ENCODE data around the gene IQCK. TPM values are rescaled to one million over a fixed set of nuclear protein-coding genes. Genes with fewer than 3 reads are reported as not detected.

Gene IQCK
- total RNA-seq, 1 experiment from 2014 or later = 15.5 TPM

DNA sequence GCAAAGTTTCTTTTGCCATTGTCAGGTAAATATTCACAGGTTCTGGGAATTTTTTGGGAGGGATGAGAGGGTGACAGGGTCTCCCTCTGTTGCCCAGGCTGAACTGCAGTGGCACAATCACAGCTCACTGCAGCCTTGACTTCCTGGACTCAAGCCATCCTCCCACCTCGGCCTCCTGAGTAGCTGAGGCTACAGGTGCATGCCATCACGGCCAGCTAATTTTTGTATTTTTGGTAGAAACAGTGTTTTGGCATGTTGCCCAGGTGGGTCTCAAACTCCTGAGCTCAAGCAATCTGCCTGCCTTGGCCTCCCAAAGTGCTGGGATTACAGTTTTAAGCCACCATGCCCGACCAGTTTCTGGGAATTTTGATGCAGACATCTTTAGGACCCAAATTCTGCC, 53.0 kb downstream of the IQCK start:
- DNase-seq (ENCODE audit: low read depth, low spot score) (no peak), ATAC-seq (no peak)
- Histone ChIP-seq H3K27ac (ENCODE audit: low read length) (no peak overlapping the region), H3K27me3 (ENCODE audit: control insufficient read depth, insufficient read depth, low read length) (no peaks in the 10 kb centered on the region), H3K4me3 (ENCODE audit: low read depth in 2 of 2, low read length in 2 of 2) (no peak overlapping the region), H3K36me3 (ENCODE audit: control insufficient read depth, insufficient read depth, low read length) (no peaks in the 10 kb centered on the region), H3K4me1 (ENCODE audit: control insufficient read depth, insufficient read depth, low read length) (no peaks in the 10 kb centered on the region), H3K9me3 (ENCODE audit: control insufficient read depth, insufficient read depth, low read depth, low read length) (no peaks in the 10 kb centered on the region)
- no TSS peak for BruUV-seq (replicated peaks)
- in situ Hi-C loops (cut with HindIII; ENCODE audit: low pct_unique_long_range_greater_than_20kb, low sequenced_read_pairs) (no loop called here), intact Hi-C loops (cut with micrococcal nuclease; ENCODE audit: unreplicated experiment) (no loop called here)
- TF ChIP-seq, protein P1, sequence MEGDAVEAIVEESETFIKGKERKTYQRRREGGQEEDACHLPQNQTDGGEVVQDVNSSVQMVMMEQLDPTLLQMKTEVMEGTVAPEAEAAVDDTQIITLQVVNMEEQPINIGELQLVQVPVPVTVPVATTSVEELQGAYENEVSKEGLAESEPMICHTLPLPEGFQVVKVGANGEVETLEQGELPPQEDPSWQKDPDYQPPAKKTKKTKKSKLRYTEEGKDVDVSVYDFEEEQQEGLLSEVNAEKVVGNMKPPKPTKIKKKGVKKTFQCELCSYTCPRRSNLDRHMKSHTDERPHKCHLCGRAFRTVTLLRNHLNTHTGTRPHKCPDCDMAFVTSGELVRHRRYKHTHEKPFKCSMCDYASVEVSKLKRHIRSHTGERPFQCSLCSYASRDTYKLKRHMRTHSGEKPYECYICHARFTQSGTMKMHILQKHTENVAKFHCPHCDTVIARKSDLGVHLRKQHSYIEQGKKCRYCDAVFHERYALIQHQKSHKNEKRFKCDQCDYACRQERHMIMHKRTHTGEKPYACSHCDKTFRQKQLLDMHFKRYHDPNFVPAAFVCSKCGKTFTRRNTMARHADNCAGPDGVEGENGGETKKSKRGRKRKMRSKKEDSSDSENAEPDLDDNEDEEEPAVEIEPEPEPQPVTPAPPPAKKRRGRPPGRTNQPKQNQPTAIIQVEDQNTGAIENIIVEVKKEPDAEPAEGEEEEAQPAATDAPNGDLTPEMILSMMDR (IDR thresholded peaks at IDR 0.05) = no peak
- TF ChIP-seq, protein P2, sequence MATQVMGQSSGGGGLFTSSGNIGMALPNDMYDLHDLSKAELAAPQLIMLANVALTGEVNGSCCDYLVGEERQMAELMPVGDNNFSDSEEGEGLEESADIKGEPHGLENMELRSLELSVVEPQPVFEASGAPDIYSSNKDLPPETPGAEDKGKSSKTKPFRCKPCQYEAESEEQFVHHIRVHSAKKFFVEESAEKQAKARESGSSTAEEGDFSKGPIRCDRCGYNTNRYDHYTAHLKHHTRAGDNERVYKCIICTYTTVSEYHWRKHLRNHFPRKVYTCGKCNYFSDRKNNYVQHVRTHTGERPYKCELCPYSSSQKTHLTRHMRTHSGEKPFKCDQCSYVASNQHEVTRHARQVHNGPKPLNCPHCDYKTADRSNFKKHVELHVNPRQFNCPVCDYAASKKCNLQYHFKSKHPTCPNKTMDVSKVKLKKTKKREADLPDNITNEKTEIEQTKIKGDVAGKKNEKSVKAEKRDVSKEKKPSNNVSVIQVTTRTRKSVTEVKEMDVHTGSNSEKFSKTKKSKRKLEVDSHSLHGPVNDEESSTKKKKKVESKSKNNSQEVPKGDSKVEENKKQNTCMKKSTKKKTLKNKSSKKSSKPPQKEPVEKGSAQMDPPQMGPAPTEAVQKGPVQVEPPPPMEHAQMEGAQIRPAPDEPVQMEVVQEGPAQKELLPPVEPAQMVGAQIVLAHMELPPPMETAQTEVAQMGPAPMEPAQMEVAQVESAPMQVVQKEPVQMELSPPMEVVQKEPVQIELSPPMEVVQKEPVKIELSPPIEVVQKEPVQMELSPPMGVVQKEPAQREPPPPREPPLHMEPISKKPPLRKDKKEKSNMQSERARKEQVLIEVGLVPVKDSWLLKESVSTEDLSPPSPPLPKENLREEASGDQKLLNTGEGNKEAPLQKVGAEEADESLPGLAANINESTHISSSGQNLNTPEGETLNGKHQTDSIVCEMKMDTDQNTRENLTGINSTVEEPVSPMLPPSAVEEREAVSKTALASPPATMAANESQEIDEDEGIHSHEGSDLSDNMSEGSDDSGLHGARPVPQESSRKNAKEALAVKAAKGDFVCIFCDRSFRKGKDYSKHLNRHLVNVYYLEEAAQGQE (IDR thresholded peaks at IDR 0.05; ENCODE audit: insufficient read depth in 1 of 2, low read depth in 2 of 2, low read length in 1 of 2) = no peak
- TF ChIP-seq POLR2AphosphoS5 (IDR thresholded peaks at IDR 0.05; ENCODE audit: low read depth, low read length) (no peak), TCF7L2 (IDR thresholded peaks at IDR 0.05; ENCODE audit: low read depth, low read length) (no peak), SIN3A (IDR thresholded peaks at IDR 0.05; ENCODE audit: borderline replicate concordance, insufficient read depth, low read depth, low read length) (no peak)
- POLR2A ChIA-PET = no interaction called here
- CTCF ChIA-PET = no interaction called here

DNA sequence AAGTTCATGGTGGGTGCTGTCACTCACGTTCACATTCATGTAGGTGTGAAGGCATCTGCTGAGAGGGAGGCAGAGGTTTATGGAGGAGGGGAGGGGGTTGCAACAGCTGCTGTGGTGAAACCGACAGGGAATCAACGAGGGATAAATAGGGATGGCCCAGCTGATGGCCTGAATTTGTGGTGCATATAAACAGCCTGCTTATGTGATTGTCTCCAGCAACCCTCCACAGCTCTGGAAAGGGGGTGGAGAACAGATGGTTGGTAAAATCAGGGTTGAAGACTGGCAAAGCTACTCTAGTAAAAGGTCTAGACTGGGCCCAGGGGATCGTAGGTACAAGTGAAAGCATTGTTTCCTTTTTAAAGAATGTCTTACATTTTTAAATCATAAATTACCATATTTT, 53.7 kb downstream of the IQCK start:
- H3K27me3 ChIP-seq (ENCODE audit: control insufficient read depth, insufficient read depth, low read length) = no peaks in the 10 kb centered on the region
- POLR2A ChIA-PET = no interaction called here
- H3K4me1 ChIP-seq (ENCODE audit: control insufficient read depth, insufficient read depth, low read length) = no peaks in the 10 kb centered on the region
- no peak overlapping the region for H3K27ac ChIP-seq (ENCODE audit: low read length)
- no peak for TF ChIP-seq SIN3A (IDR thresholded peaks at IDR 0.05; ENCODE audit: borderline replicate concordance, insufficient read depth, low read depth, low read length)
- no peaks in the 10 kb centered on the region for H3K36me3 ChIP-seq (ENCODE audit: control insufficient read depth, insufficient read depth, low read length)
- H3K4me3 ChIP-seq (ENCODE audit: low read depth in 2 of 2, low read length in 2 of 2) = no peak overlapping the region
- intact Hi-C loops (cut with micrococcal nuclease; ENCODE audit: unreplicated experiment) (no loop called here), in situ Hi-C loops (cut with HindIII; ENCODE audit: low pct_unique_long_range_greater_than_20kb, low sequenced_read_pairs) (no loop called here)
- BruUV-seq (replicated peaks) = no TSS peak
- H3K9me3 ChIP-seq (ENCODE audit: control insufficient read depth, insufficient read depth, low read depth, low read length) = no peaks in the 10 kb centered on the region
- DNase-seq (ENCODE audit: low read depth, low spot score) (no peak), ATAC-seq (no peak)
- CTCF ChIA-PET = no interaction called here

DNA sequence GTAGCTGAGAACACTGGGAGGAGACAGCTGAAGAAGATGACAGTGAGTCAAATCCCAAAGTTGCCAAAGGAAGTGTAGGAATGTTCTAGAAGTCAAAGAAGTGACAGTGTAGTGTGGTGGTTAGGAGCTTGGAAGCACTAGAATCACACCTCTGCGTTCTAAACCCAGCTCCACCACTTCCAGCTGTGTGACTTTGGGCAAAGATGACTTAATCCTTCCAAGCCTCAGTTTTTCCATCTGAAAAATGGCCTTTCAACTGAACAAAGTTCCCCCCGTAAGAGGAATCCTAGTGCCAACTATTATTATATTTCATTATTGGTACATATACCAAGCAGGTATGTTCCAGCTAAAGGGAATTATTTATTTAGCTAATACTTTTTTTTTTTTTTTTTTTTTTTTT, 56.0 kb downstream of the IQCK start:
- ChIA-PET POLR2A (no interaction called here), CTCF (no interaction called here)
- H3K4me3 ChIP-seq (ENCODE audit: low read depth in 2 of 2, low read length in 2 of 2) = no peak overlapping the region
- BruUV-seq (replicated peaks) = no TSS peak
- no peaks in the 10 kb centered on the region for H3K4me1 ChIP-seq (ENCODE audit: control insufficient read depth, insufficient read depth, low read length)
- H3K36me3 ChIP-seq (ENCODE audit: control insufficient read depth, insufficient read depth, low read length) = no peaks in the 10 kb centered on the region
- ATAC-seq (no peak), DNase-seq (ENCODE audit: low read depth, low spot score) (no peak)
- TF ChIP-seq TCF7L2 (IDR thresholded peaks at IDR 0.05; ENCODE audit: low read depth, low read length) (no peak), POLR2AphosphoS5 (IDR thresholded peaks at IDR 0.05; ENCODE audit: low read depth, low read length) (no peak), SIN3A (IDR thresholded peaks at IDR 0.05; ENCODE audit: borderline replicate concordance, insufficient read depth, low read depth, low read length) (no peak)
- TF ChIP-seq, protein P2 (IDR thresholded peaks at IDR 0.05; ENCODE audit: insufficient read depth in 1 of 2, low read depth in 2 of 2, low read length in 1 of 2) = no peak
- TF ChIP-seq, protein P1 (IDR thresholded peaks at IDR 0.05) = no peak
- intact Hi-C loops (cut with micrococcal nuclease; ENCODE audit: unreplicated experiment) (no loop called here), in situ Hi-C loops (cut with HindIII; ENCODE audit: low pct_unique_long_range_greater_than_20kb, low sequenced_read_pairs) (no loop called here)
- H3K9me3 ChIP-seq (ENCODE audit: control insufficient read depth, insufficient read depth, low read depth, low read length) = no peaks in the 10 kb centered on the region
- H3K27ac ChIP-seq (ENCODE audit: low read length) = no peak overlapping the region
- H3K27me3 ChIP-seq (ENCODE audit: control insufficient read depth, insufficient read depth, low read length) = no peaks in the 10 kb centered on the region

Data from Panc1 (cell line).